Measurements from ENCODE around the gene RANBP3.
"Not testable (repeated sequence)": the region's sequence is repeated elsewhere in the genome, so short reads cannot be mapped to it uniquely, and the experiment has no call there.

The RANBP3 gene

GRCh38 chr19:5964816-5965565 is 12.9 kb downstream of the RANBP3 start:
- no peak for DNase-seq (ENCODE audit: low spot score)

- no peak for DNase-seq (ENCODE audit: low spot score)
Observed at GRCh38 chr19:5963855-5964254, 14.1 kb downstream of the RANBP3 start.

GRCh38 chr19:5963259-5963658 is 14.7 kb downstream of the RANBP3 start:
- DNase-seq (ENCODE audit: low spot score), result not testable (repeated sequence)

- peak; percentile 70 for DNase-seq (ENCODE audit: low spot score)
Observed at GRCh38 chr19:5961969-5962945, 15.7 kb downstream of the RANBP3 start.

GRCh38 chr19:5961641-5961968 is 16.3 kb downstream of the RANBP3 start:
- not testable (repeated sequence) for DNase-seq (ENCODE audit: low spot score)

- no peak for DNase-seq (ENCODE audit: low spot score)
Observed at GRCh38 chr19:5960005-5961001, 17.6 kb downstream of the RANBP3 start.

- DNase-seq (ENCODE audit: low spot score), result no peak
Observed at GRCh38 chr19:5959260-5960004, 18.5 kb downstream of the RANBP3 start.

GRCh38 chr19:5958851-5959122 is 19.2 kb downstream of the RANBP3 start:
- no peak for DNase-seq (ENCODE audit: low spot score)

GRCh38 chr19:5958074-5958850 is 19.7 kb downstream of the RANBP3 start:
- DNase-seq (ENCODE audit: low spot score), result no peak

- no peak for DNase-seq (ENCODE audit: low spot score)
Observed at GRCh38 chr19:5957170-5957569, 20.8 kb downstream of the RANBP3 start.

GRCh38 chr19:5956728-5957127 is 21.2 kb downstream of the RANBP3 start:
- no peak for DNase-seq (ENCODE audit: low spot score)

GRCh38 chr19:5956323-5956722 is 21.6 kb downstream of the RANBP3 start:
- DNase-seq (ENCODE audit: low spot score), result no peak

- peak; percentile 38 for DNase-seq (ENCODE audit: low spot score)
Observed at GRCh38 chr19:5955636-5955935, 22.4 kb downstream of the RANBP3 start.

GRCh38 chr19:5954293-5954692 is 23.6 kb downstream of the RANBP3 start:
- DNase-seq (ENCODE audit: low spot score), result peak; percentile 31

GRCh38 chr19:5953680-5954213 is 24.2 kb downstream of the RANBP3 start:
- peak; percentile 64 for DNase-seq (ENCODE audit: low spot score)

GRCh38 chr19:5953030-5953589 is 24.8 kb downstream of the RANBP3 start:
- DNase-seq (ENCODE audit: low spot score), result no peak

- no peak for DNase-seq (ENCODE audit: low spot score)
Observed at GRCh38 chr19:5952193-5953029, 25.5 kb downstream of the RANBP3 start.

- no peak for DNase-seq (ENCODE audit: low spot score)
Observed at GRCh38 chr19:5951338-5951861, 26.5 kb downstream of the RANBP3 start.

- DNase-seq (ENCODE audit: low spot score), result no peak
Observed at GRCh38 chr19:5950741-5951140, 27.2 kb downstream of the RANBP3 start.

Data from AG08395 (cell line).